Upper lobe of right lung (tissue), 1 donor: Measurements from ENCODE around the gene VRK1. TPM values are rescaled to one million over a fixed set of nuclear protein-coding genes. Genes with fewer than 3 reads are reported as not detected.

ENCODE experiments used
- ATAC-seq: fragments of 200-7000 bp; cut with Tn5 transposase; one replicate; pipeline ENCODE4 v1.9.1; 2020; ENCODE audit warnings: mild to moderate bottlenecking, moderate library complexity
- DNase-seq: peaks from one replicate; pipeline ENCODE4 v3.0.0-alpha.2; 2020
- H3K27ac ChIP-seq: fragments of 200-600 bp; one replicate; pipeline ENCODE4 v1.8.0; 2022
- H3K27me3 ChIP-seq: fragments of 200-600 bp; one replicate; pipeline ENCODE4 v1.8.0; 2022; ENCODE audit warnings: mild to moderate bottlenecking
- H3K36me3 ChIP-seq: fragments of 200-600 bp; one replicate; pipeline ENCODE4 v1.8.0; 2022
- H3K4me1 ChIP-seq: fragments of 200-600 bp; one replicate; pipeline ENCODE4 v1.8.0; 2022
- H3K4me3 ChIP-seq: fragments of 200-600 bp; one replicate; pipeline ENCODE4 v1.8.0; 2022; ENCODE audit warnings: mild to moderate bottlenecking
- H3K9me3 ChIP-seq: fragments of 200-600 bp; one replicate; pipeline ENCODE4 v1.8.0; 2022
- CTCF ChIP-seq: fragments of 200-600 bp; IDR thresholded peaks from one replicate; pipeline ENCODE4 v1.8.0; 2022; ENCODE audit warnings: antibody characterized with exemption
- intact Hi-C: fragments of 100-400 bp; cut with DNase I; formaldehyde crosslinking; loops from one replicate; pipeline ENCODE4 v1.11.0; 2022
- total RNA-seq: library from RNA; stranded (reverse); fragmentation: NEBNext Ultra II Directional; extraction: Animal tissue kit (Norgen Biotek cat#: 25700); gene quantifications from one replicate; pipeline ENCODE4 v1.2.1, GENCODE V29; 2021
- donor health status: DM: no; HTN: yes; CAD: no; lungs with severe emphysema.

The VRK1 gene
- total RNA-seq, 1 donor from 2014 or later, result 10.2 TPM

- no peaks in the 10 kb centered on the region for H3K27me3 ChIP-seq
- peaks cover 12% of the 10 kb centered on the region for H3K36me3 ChIP-seq
- ATAC-seq, result no peak
- intact Hi-C loops, result no loop called here
- H3K4me1 ChIP-seq, result no peaks in the 10 kb centered on the region
- no peak for DNase-seq
- H3K9me3 ChIP-seq, result no peaks in the 10 kb centered on the region
- no peak overlapping the region for H3K27ac ChIP-seq
- no peak for TF ChIP-seq CTCF
- H3K4me3 ChIP-seq, result no peak overlapping the region
Observed at GRCh38 chr14:96851694-96852381, 54.7 kb downstream of the VRK1 start.

DNA sequence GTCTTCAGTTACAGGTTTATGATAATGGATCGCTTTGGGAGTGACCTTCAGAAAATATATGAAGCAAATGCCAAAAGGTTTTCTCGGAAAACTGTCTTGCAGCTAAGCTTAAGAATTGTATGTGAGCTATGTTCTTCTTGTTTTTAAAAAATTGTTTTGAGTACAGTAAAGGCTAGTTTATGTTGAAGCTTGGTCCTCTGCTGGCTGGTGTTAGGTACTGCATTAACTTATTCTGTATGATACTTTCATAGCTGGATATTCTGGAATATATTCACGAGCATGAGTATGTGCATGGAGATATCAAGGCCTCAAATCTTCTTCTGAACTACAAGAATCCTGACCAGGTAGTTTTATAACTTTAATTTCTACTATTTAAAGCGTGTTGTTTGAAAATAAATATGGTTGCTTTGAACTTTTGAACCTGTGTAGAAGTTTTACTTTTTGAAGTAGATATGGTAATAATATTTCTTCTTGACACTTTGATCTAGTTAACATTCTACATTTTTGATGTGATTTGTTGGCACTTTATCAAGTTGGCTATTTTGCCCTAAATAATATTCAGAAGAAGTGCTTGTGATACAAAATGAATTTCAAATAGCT is 55.7 kb downstream of the VRK1 start:
- DNase-seq, result no peak
- H3K9me3 ChIP-seq, result no peaks in the 10 kb centered on the region
- intact Hi-C loops, result no loop called here
- no peak overlapping the region for H3K27ac ChIP-seq
- no peak overlapping the region for H3K4me3 ChIP-seq
- peak; percentile 65 for ATAC-seq
- no peaks in the 10 kb centered on the region for H3K27me3 ChIP-seq
- peak; percentile 64 for TF ChIP-seq CTCF
- H3K4me1 ChIP-seq, result no peaks in the 10 kb centered on the region
- H3K36me3 ChIP-seq, result peaks cover 8% of the 10 kb centered on the region

DNA sequence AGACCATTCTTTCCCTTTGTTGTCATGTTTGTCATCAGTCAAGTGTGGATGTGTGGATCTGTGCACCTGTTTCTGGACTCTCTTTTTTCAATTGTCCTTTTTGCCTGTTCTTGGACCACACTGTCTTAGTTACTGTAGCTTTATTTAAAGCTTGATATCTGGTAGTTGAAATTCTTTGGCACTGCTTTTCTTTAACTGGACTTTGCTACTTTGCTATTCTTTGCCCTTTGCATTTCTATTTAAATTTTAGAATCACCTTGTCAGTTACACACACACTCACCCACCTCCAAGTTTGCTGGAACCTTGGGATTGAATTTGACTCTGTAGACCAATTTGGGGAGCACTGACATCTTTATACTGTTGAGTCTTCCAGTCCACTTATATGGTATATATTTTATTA is 61.5 kb downstream of the VRK1 start:
- peaks cover 4% of the 10 kb centered on the region for H3K36me3 ChIP-seq
- H3K27ac ChIP-seq, result no peak overlapping the region
- no peaks in the 10 kb centered on the region for H3K9me3 ChIP-seq
- DNase-seq, result no peak
- intact Hi-C loops, result no loop called here
- H3K27me3 ChIP-seq, result no peaks in the 10 kb centered on the region
- H3K4me3 ChIP-seq, result no peak overlapping the region
- TF ChIP-seq CTCF, result no peak
- H3K4me1 ChIP-seq, result no peaks in the 10 kb centered on the region
- no peak for ATAC-seq

DNA sequence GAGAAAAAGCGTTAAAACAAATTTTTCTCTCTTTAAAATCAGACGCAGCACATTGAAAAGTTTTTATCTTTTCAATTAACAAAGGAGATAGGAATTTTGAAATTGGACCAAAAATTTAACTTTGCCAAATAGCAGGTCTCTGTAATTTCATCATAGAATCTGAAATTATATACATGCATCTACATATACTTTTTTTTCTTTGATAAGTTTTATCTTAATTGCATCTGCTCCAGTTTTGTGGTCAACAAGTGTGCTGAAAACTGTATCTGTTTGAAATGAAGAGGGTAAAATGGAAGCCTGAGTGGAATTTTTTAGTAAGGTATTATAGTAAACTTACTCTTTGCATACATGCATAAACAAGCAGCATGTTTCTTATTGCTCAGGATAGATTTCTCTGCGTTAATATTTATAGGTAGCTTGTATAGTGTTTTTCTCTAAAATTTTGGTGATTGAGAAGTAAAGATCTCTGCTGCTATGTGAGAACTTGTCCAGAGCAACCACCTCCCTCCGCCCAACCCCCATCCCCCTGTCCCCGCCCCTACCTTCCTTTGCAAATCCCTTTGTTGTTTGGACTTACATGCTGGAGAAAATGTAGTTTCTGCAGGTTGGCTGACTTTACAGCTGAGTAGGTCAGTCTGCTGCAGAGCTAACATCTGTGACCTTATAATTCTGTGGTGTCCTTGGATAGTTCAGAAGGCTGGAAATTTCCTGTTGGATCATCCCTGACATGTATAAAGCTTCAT is 64.6 kb downstream of the VRK1 start:
- intact Hi-C loops, result no loop called here
- Histone ChIP-seq H3K9me3 (no peaks in the 10 kb centered on the region), H3K27me3 (no peaks in the 10 kb centered on the region), H3K27ac (no peak overlapping the region), H3K36me3 (no peaks in the 10 kb centered on the region), H3K4me1 (no peaks in the 10 kb centered on the region), H3K4me3 (no peak overlapping the region)
- no peak for DNase-seq
- no peak for ATAC-seq
- TF ChIP-seq CTCF, result no peak

GRCh38 chr14:96863327-96863985 is 66.3 kb downstream of the VRK1 start:
- Histone ChIP-seq H3K27me3 (no peaks in the 10 kb centered on the region), H3K4me3 (no peak overlapping the region), H3K4me1 (no peaks in the 10 kb centered on the region), H3K27ac (no peak overlapping the region), H3K9me3 (no peaks in the 10 kb centered on the region), H3K36me3 (no peaks in the 10 kb centered on the region)
- TF ChIP-seq CTCF, result no peak
- intact Hi-C loops, result no loop called here
- ATAC-seq (no peak), DNase-seq (no peak)
